Activated T-cell treated with anti-CD3 and anti-CD28 coated beads, Interleukin-2, amount 50 U/mL, for 24 hours (primary cell): ENCODE results near the gene SCAMP2.
"Not testable (repeated sequence)": the region's sequence is repeated elsewhere in the genome, so short reads cannot be mapped to it uniquely, and the experiment has no call there.

Experiments used
- DNase-seq: peaks from one replicate; pipeline ENCODE4 v3.0.0-alpha.2; 2020
- H3K27ac Mint-ChIP-seq: 2 replicates; pipeline ENCODE4 v1.8.0; 2020; ENCODE audit warnings: mild to moderate bottlenecking, mixed read lengths
- H3K27me3 Mint-ChIP-seq: 2 replicates; pipeline ENCODE4 v1.8.0; 2020; ENCODE audit warnings: mixed read lengths
- H3K36me3 Mint-ChIP-seq: 2 replicates; pipeline ENCODE4 v1.8.0; 2020; ENCODE audit warnings: low read depth, mixed read lengths
- H3K4me1 Mint-ChIP-seq: 2 replicates; pipeline ENCODE4 v1.8.0; 2020; ENCODE audit warnings: low read depth, mixed read lengths
- H3K4me3 Mint-ChIP-seq: 2 replicates; pipeline ENCODE4 v1.8.0; 2020; ENCODE audit warnings: mild to moderate bottlenecking, moderate library complexity, mixed read lengths
- H3K9me3 Mint-ChIP-seq: 2 replicates; pipeline ENCODE4 v1.8.0; 2020; ENCODE audit warnings: mixed read lengths

The SCAMP2 gene

GRCh38 chr15:74897300-74897701 is 24.1 kb upstream of the SCAMP2 start:
- H3K36me3 Mint-ChIP-seq: peaks cover 82% of the 10 kb centered on the region
- no peaks in the 10 kb centered on the region for H3K9me3 Mint-ChIP-seq
- H3K27ac Mint-ChIP-seq: peak overlapping the region; percentile 75
- no peak for DNase-seq
- H3K27me3 Mint-ChIP-seq: no peaks in the 10 kb centered on the region
- H3K4me1 Mint-ChIP-seq: peaks cover 27% of the 10 kb centered on the region
- no peak overlapping the region for H3K4me3 Mint-ChIP-seq

GRCh38 chr15:74896316-74896715 is 23.2 kb upstream of the SCAMP2 start:
- no peaks in the 10 kb centered on the region for H3K9me3 Mint-ChIP-seq
- no peaks in the 10 kb centered on the region for H3K27me3 Mint-ChIP-seq
- H3K4me1 Mint-ChIP-seq: peaks cover 30% of the 10 kb centered on the region
- no peak for DNase-seq
- no peak overlapping the region for H3K4me3 Mint-ChIP-seq
- H3K36me3 Mint-ChIP-seq: peaks cover 84% of the 10 kb centered on the region
- H3K27ac Mint-ChIP-seq: no peak overlapping the region

- peak overlapping the region; percentile 33 for H3K27ac Mint-ChIP-seq
Observed at GRCh38 chr15:74895830-74896229, 22.7 kb upstream of the SCAMP2 start.

GRCh38 chr15:74894383-74894782 is 21.2 kb upstream of the SCAMP2 start:
- DNase-seq, H3K27ac Mint-ChIP-seq, H3K27me3 Mint-ChIP-seq, H3K4me3 Mint-ChIP-seq, H3K9me3 Mint-ChIP-seq: not testable (repeated sequence)
- peaks cover 79% of the 10 kb centered on the region for H3K36me3 Mint-ChIP-seq
- H3K4me1 Mint-ChIP-seq: peaks cover 39% of the 10 kb centered on the region

More at GRCh38 chr15:74895830-74896229, 22.7 kb upstream of the SCAMP2 start:
- Mint-ChIP-seq H3K4me1 (peaks cover 35% of the 10 kb centered on the region), H3K36me3 (peaks cover 84% of the 10 kb centered on the region), H3K4me3 (no peak overlapping the region), H3K27me3 (no peaks in the 10 kb centered on the region), H3K9me3 (no peaks in the 10 kb centered on the region)
- DNase-seq: no peak

GRCh38 chr15:74893627-74894026 is 20.5 kb upstream of the SCAMP2 start:
- DNase-seq: no peak
- H3K4me1 Mint-ChIP-seq: peaks cover 47% of the 10 kb centered on the region
- no peaks in the 10 kb centered on the region for H3K9me3 Mint-ChIP-seq
- peak overlapping the region; percentile 11 for H3K4me3 Mint-ChIP-seq
- peak overlapping the region; percentile 97 for H3K27ac Mint-ChIP-seq
- H3K27me3 Mint-ChIP-seq: no peaks in the 10 kb centered on the region
- H3K36me3 Mint-ChIP-seq: peaks cover 72% of the 10 kb centered on the region

GRCh38 chr15:74892931-74893330 is 19.8 kb upstream of the SCAMP2 start:
- no peak for DNase-seq
- H3K36me3 Mint-ChIP-seq: peaks cover 65% of the 10 kb centered on the region
- peaks cover 48% of the 10 kb centered on the region for H3K4me1 Mint-ChIP-seq
- H3K27me3 Mint-ChIP-seq: no peaks in the 10 kb centered on the region
- no peak overlapping the region for H3K4me3 Mint-ChIP-seq
- no peaks in the 10 kb centered on the region for H3K9me3 Mint-ChIP-seq
- peak overlapping the region; percentile 97 for H3K27ac Mint-ChIP-seq

- Mint-ChIP-seq H3K27me3 (no peaks in the 10 kb centered on the region), H3K27ac (peak overlapping the region; percentile 97), H3K4me3 (no peak overlapping the region), H3K9me3 (no peaks in the 10 kb centered on the region), H3K4me1 (peaks cover 48% of the 10 kb centered on the region), H3K36me3 (peaks cover 59% of the 10 kb centered on the region)
- no peak for DNase-seq
Observed at GRCh38 chr15:74892313-74892712, 19.1 kb upstream of the SCAMP2 start.

GRCh38 chr15:74891469-74891868 is 18.3 kb upstream of the SCAMP2 start:
- H3K36me3 Mint-ChIP-seq: peaks cover 53% of the 10 kb centered on the region
- H3K4me1 Mint-ChIP-seq: peaks cover 48% of the 10 kb centered on the region
- peak overlapping the region; percentile 97 for H3K27ac Mint-ChIP-seq

GRCh38 chr15:74890665-74890960 is 17.4 kb upstream of the SCAMP2 start:
- H3K4me3 Mint-ChIP-seq: peak overlapping the region; percentile 93
- peak overlapping the region; percentile 97 for H3K27ac Mint-ChIP-seq
- no peaks in the 10 kb centered on the region for H3K9me3 Mint-ChIP-seq
- peaks cover 44% of the 10 kb centered on the region for H3K36me3 Mint-ChIP-seq
- no peaks in the 10 kb centered on the region for H3K27me3 Mint-ChIP-seq
- DNase-seq: no peak
- H3K4me1 Mint-ChIP-seq: peaks cover 48% of the 10 kb centered on the region

More at GRCh38 chr15:74891469-74891868, 18.3 kb upstream of the SCAMP2 start:
- H3K27me3 Mint-ChIP-seq: no peaks in the 10 kb centered on the region
- DNase-seq: no peak
- H3K9me3 Mint-ChIP-seq: no peaks in the 10 kb centered on the region
- H3K4me3 Mint-ChIP-seq: peak overlapping the region; percentile 93

GRCh38 chr15:74889883-74890664 is 16.9 kb upstream of the SCAMP2 start, which contains the start of gene MPI:
Gene MPI, plus strand, starts transcription at chr15:74890042. Its CDS starts 32 bp downstream, at chr15:74890074.
- peak; percentile 91 for DNase-seq
- Mint-ChIP-seq H3K27ac (peak within 1 kb of the TSS; percentile 97), H3K4me1 (peaks cover 48% of the 10 kb centered on the region), H3K36me3 (peaks cover 40% of the 10 kb centered on the region), H3K4me3 (peak within 1 kb of the TSS; percentile 93), H3K9me3 (no peaks in the 10 kb centered on the region), H3K27me3 (no peaks in the 10 kb centered on the region)

- Mint-ChIP-seq H3K27me3 (no peaks in the 10 kb centered on the region), H3K27ac (peak overlapping the region; percentile 97), H3K4me1 (peaks cover 48% of the 10 kb centered on the region), H3K4me3 (peak overlapping the region; percentile 93), H3K9me3 (no peaks in the 10 kb centered on the region), H3K36me3 (peaks cover 40% of the 10 kb centered on the region)
- no peak for DNase-seq
Observed at GRCh38 chr15:74889390-74889882, 16.3 kb upstream of the SCAMP2 start.

GRCh38 chr15:74888716-74889115 is 15.6 kb upstream of the SCAMP2 start:
- H3K4me1 Mint-ChIP-seq: peaks cover 47% of the 10 kb centered on the region
- no peaks in the 10 kb centered on the region for H3K27me3 Mint-ChIP-seq
- H3K4me3 Mint-ChIP-seq: peak overlapping the region; percentile 93
- H3K27ac Mint-ChIP-seq: peak overlapping the region; percentile 97
- no peak for DNase-seq
- peaks cover 39% of the 10 kb centered on the region for H3K36me3 Mint-ChIP-seq
- H3K9me3 Mint-ChIP-seq: no peaks in the 10 kb centered on the region

GRCh38 chr15:74887537-74888193 is 14.5 kb upstream of the SCAMP2 start:
- peaks cover 36% of the 10 kb centered on the region for H3K4me1 Mint-ChIP-seq
- not testable (repeated sequence) for H3K4me3 Mint-ChIP-seq, H3K27ac Mint-ChIP-seq, H3K9me3 Mint-ChIP-seq, DNase-seq, H3K27me3 Mint-ChIP-seq
- peaks cover 28% of the 10 kb centered on the region for H3K36me3 Mint-ChIP-seq

GRCh38 chr15:74885461-74885860 is 12.3 kb upstream of the SCAMP2 start:
- peaks cover 14% of the 10 kb centered on the region for H3K4me1 Mint-ChIP-seq
- no peak overlapping the region for H3K4me3 Mint-ChIP-seq
- H3K27ac Mint-ChIP-seq: no peak overlapping the region
- H3K9me3 Mint-ChIP-seq: no peaks in the 10 kb centered on the region
- no peak for DNase-seq
- H3K27me3 Mint-ChIP-seq: no peaks in the 10 kb centered on the region
- H3K36me3 Mint-ChIP-seq: peaks cover 6% of the 10 kb centered on the region
